DOHH2 (cell line): Measurements from ENCODE around the gene CUEDC1.

Experiments
- CTCF ChIP-seq: fragments of 200-600 bp; sonication (generic); IDR thresholded peaks from one replicate; pipeline ENCODE4 v1.5.1; 2014; ENCODE audit warnings: antibody characterized with exemption, mild to moderate bottlenecking, low read depth, low read length; ENCODE audit not compliant: poor library complexity, severe bottlenecking
- EZH2phosphoT487 ChIP-seq: fragments of 200-600 bp; sonication (generic); IDR thresholded peaks from 2 replicates; pipeline ENCODE4 v1.6.1; 2017; ENCODE audit warnings: borderline replicate concordance, mild to moderate bottlenecking, antibody characterized with exemption, low read length, moderate library complexity, mixed read lengths

DNA sequence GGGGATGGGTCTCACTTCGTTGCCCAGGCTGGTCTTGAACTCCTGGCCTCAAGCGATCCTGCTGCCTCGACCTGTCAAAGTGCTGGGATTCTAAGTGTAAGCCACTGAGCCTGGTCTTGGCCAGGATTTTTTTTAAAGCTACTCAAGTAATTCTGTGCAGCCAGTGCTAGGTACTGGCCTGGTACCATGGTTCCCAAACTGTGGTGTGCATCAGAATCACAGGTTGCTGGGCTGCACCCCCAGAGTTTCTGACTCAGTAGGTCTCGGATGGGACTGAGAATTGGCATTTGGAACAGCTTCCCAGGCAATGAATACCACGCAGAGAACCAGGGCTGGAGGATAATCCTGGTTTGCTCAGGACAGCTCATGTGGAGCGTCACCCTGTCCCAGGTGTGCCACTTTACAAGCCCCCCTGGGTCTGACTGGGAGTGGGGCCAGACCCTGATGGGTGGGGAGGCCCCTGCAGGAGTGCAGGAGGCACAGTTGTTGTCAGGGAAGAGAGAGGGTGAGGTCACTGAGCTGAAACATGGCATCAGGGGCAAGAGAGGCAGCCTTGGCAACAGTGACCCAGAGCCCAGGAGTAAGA is 94.7 kb downstream of the CUEDC1 start:
- TF ChIP-seq CTCF = no peak
- no peak for TF ChIP-seq EZH2phosphoT487
